Calu3 (cell line): ENCODE results near the gene OR5I1. TPM values are rescaled to one million over a fixed set of nuclear protein-coding genes. Genes with fewer than 3 reads are reported as not detected.

Source experiments
- Bru-seq: library from RNA; stranded (reverse); fragments of 400-500 nt; gene quantifications from one replicate; lab custom pipeline; 2021; lab: Mats Ljungman, UMichigan
- BruChase-seq, 2 experiments: library from RNA; stranded (reverse); fragments of 400-500 nt; gene quantifications; one replicate each; lab custom pipeline; 2021; lab: Mats Ljungman, UMichigan
- BruUV-seq: library from RNA; stranded (reverse); fragments of 400-500 nt; replicated peaks from 2 replicates; lab custom pipeline; 2021; lab: Mats Ljungman, UMichigan
- CTCF ChIA-PET: fragments of 300-600 bp; sonication (Branson Sonifier 250); formaldehyde crosslinking; loops from one replicate; lab custom pipeline; 2022; ENCODE audit warnings: antibody characterized with exemption; lab: Charles Lee
- DNase-seq: peaks from one replicate; pipeline ENCODE4 v3.0.0; 2022
- H3K27ac Mint-ChIP-seq: one replicate; pipeline ENCODE4 v1.8.0; 2022; ENCODE audit warnings: mixed read lengths; ENCODE audit not compliant: unreplicated experiment
- H3K27me3 Mint-ChIP-seq: one replicate; pipeline ENCODE4 v1.8.0; 2022; ENCODE audit warnings: mixed read lengths; ENCODE audit not compliant: unreplicated experiment
- H3K36me3 Mint-ChIP-seq: one replicate; pipeline ENCODE4 v1.8.0; 2022; ENCODE audit warnings: mild to moderate bottlenecking, moderate library complexity, mixed read lengths; ENCODE audit not compliant: insufficient read depth, unreplicated experiment
- H3K4me1 Mint-ChIP-seq: one replicate; pipeline ENCODE4 v1.8.0; 2022; ENCODE audit warnings: mild to moderate bottlenecking, low read depth, mixed read lengths; ENCODE audit not compliant: unreplicated experiment
- H3K4me3 Mint-ChIP-seq: one replicate; pipeline ENCODE4 v1.8.0; 2022; ENCODE audit warnings: mild to moderate bottlenecking, low read depth, moderate library complexity, mixed read lengths; ENCODE audit not compliant: unreplicated experiment
- H3K9me3 Mint-ChIP-seq: one replicate; pipeline ENCODE4 v1.8.0; 2022; ENCODE audit warnings: low read depth, mixed read lengths; ENCODE audit not compliant: unreplicated experiment
- CTCF ChIP-seq: fragments of 200-600 bp; IDR thresholded peaks from one replicate; pipeline ENCODE4 v1.8.0; 2022; ENCODE audit warnings: antibody characterized with exemption; ENCODE audit not compliant: unreplicated experiment
- intact Hi-C: fragments of 100-400 bp; cut with micrococcal nuclease; formaldehyde crosslinking; loops from one replicate; pipeline ENCODE4 v1.10.0; 2022; ENCODE audit not compliant: unreplicated experiment
- long read RNA-seq: library from polyadenylated mRNA; stranded (forward); transcript quantifications from one replicate; pipeline ENCODE4 v2.0.0, GENCODE V29; 2022
- total RNA-seq: library from RNA; stranded (reverse); gene quantifications from 2 replicates; pipeline ENCODE4 v1.2.3, GENCODE V29; 2022

Gene OR5I1
- total RNA-seq (not detected in 2 replicates), Bru-seq, nascent RNA (not detected), BruChase-seq, experiment 1, labeled RNA remaining after a 6-hour chase (not detected), BruChase-seq, experiment 2, labeled RNA remaining after a 2-hour chase (not detected)
- long read RNA-seq, result 0 reads

GRCh38 chr11:55936300-55936699 is at the start of gene OR5I1:
OR5I1 (minus strand) TSS chr11:55936400; CDS start chr11:55936400, 0 bp downstream.
- no peak within 1 kb of the TSS for H3K4me3 Mint-ChIP-seq
- no peak within 1 kb of the TSS for H3K27ac Mint-ChIP-seq
- TF ChIP-seq CTCF, result no peak
- peaks cover 3% of the 10 kb centered on the region for H3K9me3 Mint-ChIP-seq
- BruUV-seq, result no TSS peak
- no peaks in the 10 kb centered on the region for H3K36me3 Mint-ChIP-seq
- CTCF ChIA-PET, result no interaction called here
- H3K4me1 Mint-ChIP-seq, result no peaks in the 10 kb centered on the region
- no peak for DNase-seq
- intact Hi-C loops, result no loop called here
- H3K27me3 Mint-ChIP-seq, result no peaks in the 10 kb centered on the region

GRCh38 chr11:55970935-55971334 is 34.7 kb upstream of the OR5I1 start:
- Mint-ChIP-seq H3K27me3 (no peaks in the 10 kb centered on the region), H3K4me3 (no peak overlapping the region), H3K4me1 (no peaks in the 10 kb centered on the region), H3K36me3 (no peaks in the 10 kb centered on the region), H3K9me3 (peaks cover 18% of the 10 kb centered on the region), H3K27ac (no peak overlapping the region)
- CTCF ChIA-PET, result no interaction called here
- BruUV-seq, result no TSS peak
- TF ChIP-seq CTCF, result no peak
- DNase-seq, result no peak
- intact Hi-C loops, result no loop called here

- Mint-ChIP-seq H3K9me3 (peaks cover 18% of the 10 kb centered on the region), H3K36me3 (no peaks in the 10 kb centered on the region), H3K4me3 (no peak within 1 kb of the TSS), H3K27ac (no peak within 1 kb of the TSS), H3K4me1 (no peaks in the 10 kb centered on the region), H3K27me3 (no peaks in the 10 kb centered on the region)
- no peak for TF ChIP-seq CTCF
- CTCF ChIA-PET, result no interaction called here
- BruUV-seq, result no TSS peak
- DNase-seq, result no peak
- intact Hi-C loops, result no loop called here
These were observed 33.6 kb upstream of the OR5I1 start, which contains the start of gene OR10AG1 for GRCh38 chr11:55969845-55970244. OR10AG1 (minus strand) TSS chr11:55969945; CDS start chr11:55969907, 38 bp downstream.

GRCh38 chr11:55967914-55968313 is 31.7 kb upstream of the OR5I1 start:
- H3K4me3 Mint-ChIP-seq, result no peak overlapping the region
- CTCF ChIA-PET, result no interaction called here
- H3K27me3 Mint-ChIP-seq, result no peaks in the 10 kb centered on the region
- BruUV-seq, result no TSS peak
- intact Hi-C loops, result no loop called here
- H3K36me3 Mint-ChIP-seq, result no peaks in the 10 kb centered on the region
- no peak for TF ChIP-seq CTCF
- DNase-seq, result no peak
- peaks cover 18% of the 10 kb centered on the region for H3K9me3 Mint-ChIP-seq
- no peak overlapping the region for H3K27ac Mint-ChIP-seq
- no peaks in the 10 kb centered on the region for H3K4me1 Mint-ChIP-seq
